IMR-90 (cell line): Measurements from ENCODE around the gene SYP. TPM values are rescaled to one million over a fixed set of nuclear protein-coding genes. Genes with fewer than 3 reads are reported as not detected.

Experiments
- ATAC-seq: fragments of 200-7000 bp; cut with Tn5 transposase; 2 replicates; pipeline ENCODE4 v1.9.1; 2020; ENCODE audit warnings: low read depth, mild to moderate bottlenecking, moderate library complexity
- BruUV-seq: library from RNA; stranded (reverse); fragments of 400-500 nt; replicated peaks from 2 replicates; lab custom pipeline; 2021; lab: Mats Ljungman, UMichigan
- CTCF ChIA-PET: fragments of 300-600 bp; formaldehyde crosslinking; extraction: SDS; loops from one replicate; lab custom pipeline; 2021; ENCODE audit warnings: antibody characterized with exemption; lab: Yijun Ruan, JAX
- POLR2A ChIA-PET: fragments of 300-600 bp; sonication (Branson Sonifier 250); formaldehyde crosslinking; loops from one replicate; lab custom pipeline; 2022; ENCODE audit warnings: antibody characterized with exemption; ENCODE audit not compliant: unreplicated experiment; lab: Charles Lee
- DNase-seq: peaks from one replicate; pipeline ENCODE4 v3.0.0; 2013
- H2AFZ ChIP-seq: replicated peaks from 2 replicates; pipeline ENCODE3; 2013; ENCODE audit warnings: low read length, mild to moderate bottlenecking; ENCODE audit not compliant: poor library complexity
- H2AK5ac ChIP-seq: 2 replicates; pipeline ENCODE4 v1.6.1; 2013; ENCODE audit warnings: low read depth, low read length, inconsistent platforms
- H2AK9ac ChIP-seq: replicated peaks from 2 replicates; pipeline ENCODE3; 2013; ENCODE audit warnings: mild to moderate bottlenecking, low read depth, low read length, moderate library complexity; ENCODE audit not compliant: poor library complexity
- H2BK120ac ChIP-seq: 2 replicates; pipeline ENCODE4 v1.6.1; 2013; ENCODE audit warnings: low read depth, low read length, inconsistent platforms
- H2BK15ac ChIP-seq: 3 replicates; pipeline ENCODE4 v1.6.1; 2013; ENCODE audit warnings: low read depth, low read length, inconsistent platforms
- H2BK20ac ChIP-seq: 2 replicates; pipeline ENCODE4 v1.6.1; 2013; ENCODE audit warnings: low read depth, mild to moderate bottlenecking, inconsistent platforms, low read length, moderate library complexity
- H2BK5ac ChIP-seq: 2 replicates; pipeline ENCODE4 v1.6.1; 2013; ENCODE audit warnings: mild to moderate bottlenecking, low read depth, low read length, inconsistent platforms; ENCODE audit not compliant: poor library complexity, severe bottlenecking
- H3K14ac ChIP-seq: replicated peaks from 2 replicates; pipeline ENCODE4 v1.6.1; 2013; ENCODE audit warnings: low read depth, low read length, inconsistent platforms
- H3K18ac ChIP-seq: 2 replicates; pipeline ENCODE4 v1.6.1; 2013; ENCODE audit warnings: low read depth, low read length, control low read depth
- H3K23ac ChIP-seq: 2 replicates; pipeline ENCODE4 v1.6.1; 2013; ENCODE audit warnings: low read depth, low read length, inconsistent platforms
- H3K27ac ChIP-seq: 2 replicates; pipeline ENCODE4 v1.5.1; 2013; ENCODE audit warnings: mild to moderate bottlenecking, control low read depth, low read length; ENCODE audit not compliant: insufficient read depth
- H3K27me3 ChIP-seq: 2 replicates; pipeline ENCODE4 v1.6.1; 2013; ENCODE audit warnings: low read length; ENCODE audit not compliant: control insufficient read depth, insufficient read depth
- H3K36me3 ChIP-seq: 2 replicates; pipeline ENCODE4 v1.6.1; 2013; ENCODE audit warnings: low read length, mixed read lengths; ENCODE audit not compliant: control insufficient read depth, insufficient read depth
- H3K4ac ChIP-seq: 2 replicates; pipeline ENCODE4 v1.6.1; 2013; ENCODE audit warnings: low read depth, low read length, inconsistent platforms
- H3K4me1 ChIP-seq: 2 replicates; pipeline ENCODE4 v1.6.1; 2013; ENCODE audit warnings: low read length, mixed read lengths; ENCODE audit not compliant: control insufficient read depth, insufficient read depth
- H3K4me2 ChIP-seq: 2 replicates; pipeline ENCODE4 v1.6.1; 2013; ENCODE audit warnings: low read depth, mild to moderate bottlenecking, control low read depth, low read length, moderate library complexity
- H3K4me3 ChIP-seq: 2 replicates; pipeline ENCODE4 v1.5.1; 2013; ENCODE audit warnings: low read depth, mild to moderate bottlenecking, control low read depth, low read length, moderate library complexity; ENCODE audit not compliant: insufficient read depth
- H3K56ac ChIP-seq: 2 replicates; pipeline ENCODE4 v1.6.1; 2013; ENCODE audit warnings: low read length, inconsistent platforms; ENCODE audit not compliant: insufficient read depth; ENCODE audit errors: extremely low read depth
- H3K79me1 ChIP-seq, 2 experiments: 2 replicates each; pipeline ENCODE4 v1.6.1; 2013; ENCODE audit warnings: low read length in 2 of 2, inconsistent platforms in 1 of 2, low read depth in 1 of 2
- H3K9ac ChIP-seq: 2 replicates; pipeline ENCODE4 v1.6.1; 2013; ENCODE audit warnings: low read depth, low read length, control low read depth
- H3K9me1 ChIP-seq: 2 replicates; pipeline ENCODE4 v1.6.1; 2013; ENCODE audit warnings: low read length, inconsistent platforms; ENCODE audit not compliant: insufficient read depth
- H3K9me3 ChIP-seq: 2 replicates; pipeline ENCODE4 v1.6.1; 2013; ENCODE audit warnings: low read length; ENCODE audit not compliant: control insufficient read depth, insufficient read depth
- H4K20me1 ChIP-seq: 2 replicates; pipeline ENCODE4 v1.6.1; 2013; ENCODE audit warnings: low read length, inconsistent platforms; ENCODE audit not compliant: insufficient read depth
- H4K5ac ChIP-seq: 2 replicates; pipeline ENCODE4 v1.6.1; 2013; ENCODE audit warnings: mild to moderate bottlenecking, low read depth, low read length, control low read depth
- H4K8ac ChIP-seq, 2 experiments: 2 replicates each; pipeline ENCODE4 v1.6.1; 2013; ENCODE audit warnings: low read depth in 2 of 2, low read length in 2 of 2, control low read depth in 1 of 2, inconsistent platforms in 1 of 2
- H4K91ac ChIP-seq: 2 replicates; pipeline ENCODE4 v1.6.1; 2013; ENCODE audit warnings: low read depth, low read length, inconsistent platforms; ENCODE audit not compliant: insufficient read depth
- CTCF ChIP-seq: conservative IDR thresholded peaks from 2 replicates; pipeline ENCODE4 v1.5.1; 2012; ENCODE audit warnings: mild to moderate bottlenecking, low read depth, low read length, improper control_type of control experiment
- RAD21 ChIP-seq: IDR thresholded peaks from 2 replicates; pipeline ENCODE4 v1.6.1; 2012; ENCODE audit warnings: low read length, improper control_type of control experiment
- WGBS, 2 experiments: methylation state at CpG; one replicate each; pipeline versions ENCODE4 v1.1.5 to v1.1.7; 2013; ENCODE audit warnings: missing lambda C conversion rate in 2 of 2; ENCODE audit not compliant: insufficient read length in 1 of 2; ENCODE audit errors: extremely low coverage in 2 of 2; 5-methylcytosine and 5-hydroxymethylcytosine counted together
- dilution Hi-C: fragments of 300-500 bp; cut with HindIII; formaldehyde crosslinking; loops from one replicate; pipeline ENCODE4 v1.14.3; 2018; ENCODE audit warnings: low sequenced_read_pairs; ENCODE audit not compliant: unreplicated experiment
- in situ Hi-C: fragments of 300-500 bp; cut with MboI; formaldehyde crosslinking; loops from 3 replicates; pipeline ENCODE4 v1.14.3; 2019; ENCODE audit warnings: low sequenced_read_pairs, inconsistent platforms, mixed read lengths
- intact Hi-C: fragments of 100-400 bp; cut with micrococcal nuclease; formaldehyde crosslinking; loops from 2 replicates; pipeline ENCODE4 v1.10.0; 2022
- polyA plus RNA-seq, 3 experiments: library from polyadenylated mRNA; depleted of rRNA; stranded (reverse); fragments of >200 nt; gene quantifications; 2 replicates each; pipeline ENCODE4 v1.2.3, GENCODE V29; 2012; ENCODE audit warnings: low replicate concordance in 1 of 3
- total RNA-seq: library from RNA; depleted of rRNA; stranded (reverse); fragments of >200 nt; gene quantifications from 2 replicates; pipeline ENCODE4 v1.2.3, GENCODE V29; 2012

SYP gene
- total and polyA plus RNA-seq, 2 of the 4 experiments (the other 2 are of a cell fraction) = under 0.01 to 0.05 TPM

GRCh38 chrX:49243166-49243565 lies 43.2 kb upstream of the SYP start:
- H3K23ac ChIP-seq = no peak overlapping the region
- H3K9me3 ChIP-seq = no peaks in the 10 kb centered on the region
- H3K4me3 ChIP-seq = no peak overlapping the region
- H4K91ac ChIP-seq = no peak overlapping the region
- H2BK15ac ChIP-seq = no peak overlapping the region
- no peak overlapping the region for H3K4me2 ChIP-seq
- H3K56ac ChIP-seq = no peak overlapping the region
- intact Hi-C loops (no loop called here), dilution Hi-C loops (no loop called here), in situ Hi-C loops (no loop called here)
- ChIA-PET CTCF (no interaction called here), POLR2A (no interaction called here)
- H3K27me3 ChIP-seq = no peaks in the 10 kb centered on the region; the same call in 1 of the 2 replicates
- H3K79me1 ChIP-seq = no peaks in the 10 kb centered on the region
- no peak for DNase-seq
- no peak overlapping the region for H4K5ac ChIP-seq
- no peak overlapping the region for H3K27ac ChIP-seq
- TF ChIP-seq RAD21 (no peak), CTCF (no peak)
- no peak overlapping the region for H3K9ac ChIP-seq
- H3K36me3 ChIP-seq = peaks cover 7% of the 10 kb centered on the region; the same call in 1 of the 2 replicates
- BruUV-seq = no TSS peak
- no peak overlapping the region for H2BK5ac ChIP-seq
- H2AK5ac ChIP-seq = no peak overlapping the region
- H3K4me1 ChIP-seq = no peaks in the 10 kb centered on the region
- no peak overlapping the region for H2BK120ac ChIP-seq
- H3K14ac ChIP-seq = no peak overlapping the region
- no peak overlapping the region for H3K18ac ChIP-seq
- whole genome bisulfite sequencing, 2 experiments = 71% methylated on average over 5 of the region's 12 CpGs; no CpG with 5 or more reads in 1 of the 2 experiments
- H3K9me1 ChIP-seq = no peaks in the 10 kb centered on the region
- H3K4ac ChIP-seq = no peak overlapping the region
- H2AK9ac ChIP-seq = no peak overlapping the region
- H2AFZ ChIP-seq = no peak overlapping the region
- ATAC-seq = no peak
- no peak overlapping the region for H4K8ac ChIP-seq
- H4K20me1 ChIP-seq = no peaks in the 10 kb centered on the region
- H2BK20ac ChIP-seq = no peak overlapping the region
